OCI-LY7 (cell line): ENCODE results near the gene SLC44A5. TPM values are rescaled to one million over a fixed set of nuclear protein-coding genes. Genes with fewer than 3 reads are reported as not detected.

Experiments used
- BruUV-seq: library from RNA; stranded (reverse); fragments of 400-500 nt; replicated peaks from 2 replicates; lab custom pipeline; 2021; lab: Mats Ljungman, UMichigan
- CTCF ChIA-PET: fragments of 300-600 bp; sonication (Branson Sonifier 250); formaldehyde crosslinking; loops from one replicate; lab custom pipeline; 2022; ENCODE audit warnings: antibody characterized with exemption; ENCODE audit not compliant: unreplicated experiment; lab: Charles Lee
- POLR2A ChIA-PET: fragments of 300-600 bp; sonication (Branson Sonifier 250); formaldehyde crosslinking; loops from one replicate; lab custom pipeline; 2022; ENCODE audit warnings: antibody characterized with exemption; lab: Charles Lee
- DNase-seq: peaks from one replicate; pipeline ENCODE4 v3.0.0-alpha.2; 2015; ENCODE audit warnings: low spot score
- H2AFZ ChIP-seq: fragments of 200-600 bp; sonication (generic), shearing (Covaris generic); 2 replicates; pipeline ENCODE4 v1.6.1; 2014; ENCODE audit warnings: mild to moderate bottlenecking, antibody characterized with exemption, low read length, moderate library complexity
- H3K27ac ChIP-seq: fragments of 200-600 bp; sonication (generic); 2 replicates; pipeline ENCODE4 v1.5.1; 2014; ENCODE audit warnings: mixed run types, low read depth, mild to moderate bottlenecking, moderate library complexity, low read length, inconsistent platforms; ENCODE audit not compliant: poor library complexity, severe bottlenecking
- H3K36me3 ChIP-seq: fragments of 200-600 bp; sonication (generic); 2 replicates; pipeline ENCODE4 v1.6.1; 2014; ENCODE audit warnings: mild to moderate bottlenecking, antibody characterized with exemption, low read length, moderate library complexity, mixed read lengths; ENCODE audit not compliant: insufficient read depth
- H3K4me1 ChIP-seq: fragments of 200-600 bp; sonication (generic); 2 replicates; pipeline ENCODE4 v1.5.1; 2014; ENCODE audit warnings: mild to moderate bottlenecking, low read length; ENCODE audit not compliant: insufficient read depth, poor library complexity, severe bottlenecking
- H3K4me2 ChIP-seq: fragments of 200-600 bp; sonication (generic); 2 replicates; pipeline ENCODE4 v1.6.1; 2014; ENCODE audit warnings: mild to moderate bottlenecking, low read length
- H3K4me3 ChIP-seq: fragments of 200-600 bp; sonication (generic); 2 replicates; pipeline ENCODE4 v1.5.1; 2014; ENCODE audit warnings: mild to moderate bottlenecking, low read depth, low read length; ENCODE audit not compliant: poor library complexity, severe bottlenecking
- H3K79me2 ChIP-seq: fragments of 200-600 bp; sonication (generic); 2 replicates; pipeline ENCODE4 v1.6.1; 2016; ENCODE audit warnings: low read depth, mild to moderate bottlenecking, low read length, moderate library complexity, mixed read lengths; ENCODE audit not compliant: insufficient read depth
- H3K9me2 ChIP-seq: fragments of 200-600 bp; sonication (generic); 2 replicates; pipeline ENCODE4 v1.6.1; 2016; ENCODE audit warnings: mild to moderate bottlenecking, low read length, mixed read lengths; ENCODE audit not compliant: insufficient read depth
- H3K9me3 ChIP-seq: fragments of 200-600 bp; sonication (generic); 2 replicates; pipeline ENCODE4 v1.6.1; 2014; ENCODE audit warnings: mild to moderate bottlenecking, mixed run types, low read length, mixed read lengths
- H4K20me1 ChIP-seq: fragments of 200-600 bp; sonication (generic); 2 replicates; pipeline ENCODE4 v1.6.1; 2014; ENCODE audit warnings: mild to moderate bottlenecking, antibody characterized with exemption, low read length, moderate library complexity, mixed read lengths; ENCODE audit not compliant: insufficient read depth
- CTCF ChIP-seq: fragments of 200-600 bp; sonication (generic); conservative IDR thresholded peaks from 2 replicates; pipeline ENCODE4 v1.5.1; 2014; ENCODE audit warnings: mild to moderate bottlenecking, antibody characterized with exemption, low read length, moderate library complexity, mixed read lengths
- EZH2phosphoT487 ChIP-seq: fragments of 200-600 bp; sonication (generic); IDR thresholded peaks from 2 replicates; pipeline ENCODE4 v1.6.1; 2018; ENCODE audit warnings: low read depth, borderline replicate concordance, mild to moderate bottlenecking, mixed run types, antibody characterized with exemption, low read length, moderate library complexity, mixed read lengths
- intact Hi-C: fragments of 100-400 bp; cut with micrococcal nuclease; formaldehyde crosslinking; loops from one replicate; pipeline ENCODE4 v1.10.0; 2022; ENCODE audit not compliant: unreplicated experiment
- total RNA-seq, 2 experiments: library from RNA; depleted of rRNA in 1 of 2; stranded (reverse); fragments of >200 nt in 1 of 2; shearing (Covaris generic) in 1 of 2; gene quantifications; 2 replicates each; pipeline ENCODE4 v1.2.3, GENCODE V29; 2014 to 2022

The SLC44A5 gene
- total RNA-seq, 2 experiments from 2014 or later, result not detected

- ChIA-PET CTCF (no interaction called here), POLR2A (no interaction called here)
- Histone ChIP-seq H3K4me1 (no peaks in the 10 kb centered on the region), H3K79me2 (no peaks in the 10 kb centered on the region), H3K4me3 (no peak overlapping the region), H3K9me3 (no peaks in the 10 kb centered on the region), H3K27ac (no peak overlapping the region), H3K36me3 (no peaks in the 10 kb centered on the region), H3K4me2 (no peak overlapping the region), H3K9me2 (no peaks in the 10 kb centered on the region), H2AFZ (no peak overlapping the region), H4K20me1 (no peaks in the 10 kb centered on the region)
- intact Hi-C loops, result no loop called here
- BruUV-seq, result no TSS peak
- no peak for DNase-seq
- TF ChIP-seq EZH2phosphoT487 (no peak), CTCF (no peak)
These were observed 51.1 kb downstream of the SLC44A5 start for GRCh38 chr1:75559800-75560199.

GRCh38 chr1:75559136-75559535 lies 51.8 kb downstream of the SLC44A5 start:
- POLR2A ChIA-PET, result interaction anchor here (0.7 kb wide), 1 partner anchor 394 kb away, joined by 3 read pairs; no protein-coding TSS in a partner anchor
- H3K79me2 ChIP-seq, result no peaks in the 10 kb centered on the region
- DNase-seq, result no peak
- H3K36me3 ChIP-seq, result no peaks in the 10 kb centered on the region
- CTCF ChIA-PET, result no interaction called here
- BruUV-seq, result no TSS peak
- H3K4me3 ChIP-seq, result no peak overlapping the region
- intact Hi-C loops, result no loop called here
- no peak overlapping the region for H2AFZ ChIP-seq
- no peaks in the 10 kb centered on the region for H4K20me1 ChIP-seq
- no peaks in the 10 kb centered on the region for H3K9me3 ChIP-seq
- no peaks in the 10 kb centered on the region for H3K4me1 ChIP-seq
- TF ChIP-seq CTCF (no peak), EZH2phosphoT487 (no peak)
- no peaks in the 10 kb centered on the region for H3K9me2 ChIP-seq
- H3K27ac ChIP-seq, result no peak overlapping the region
- no peak overlapping the region for H3K4me2 ChIP-seq

- POLR2A ChIA-PET, result interaction anchor here (0.6 to 1.0 kb wide), 2 partner anchors 60 to 352 kb away, joined by 3 read pairs; no protein-coding TSS in a partner anchor
- DNase-seq, result no peak
- TF ChIP-seq CTCF (no peak), EZH2phosphoT487 (no peak)
- Histone ChIP-seq H4K20me1 (no peaks in the 10 kb centered on the region), H3K4me2 (no peak overlapping the region), H2AFZ (no peak overlapping the region), H3K9me2 (no peaks in the 10 kb centered on the region), H3K4me3 (no peak overlapping the region), H3K36me3 (no peaks in the 10 kb centered on the region), H3K9me3 (no peaks in the 10 kb centered on the region), H3K4me1 (no peaks in the 10 kb centered on the region), H3K79me2 (no peaks in the 10 kb centered on the region), H3K27ac (no peak overlapping the region)
- CTCF ChIA-PET, result no interaction called here
- intact Hi-C loops, result no loop called here
- no TSS peak for BruUV-seq
These were observed 56.0 kb downstream of the SLC44A5 start for GRCh38 chr1:75554870-75555269.
